Ovary (tissue), 3 donors: Measurements from ENCODE around the gene KNCN.

Experiments used
- CTCF ChIP-seq, 3 donors: fragments of 450-650 bp in 2 of 3; fragments of 200-600 bp in 1 of 3; IDR thresholded peaks; one replicate each; pipeline versions ENCODE4 v1.5.1 to v1.8.0; 2016 to 2022; ENCODE audit warnings: antibody characterized with exemption in 3 of 3, mild to moderate bottlenecking in 1 of 3
- EP300 ChIP-seq: sonication (generic); formaldehyde crosslinking; IDR thresholded peaks from one replicate; pipeline ENCODE4 v1.6.1; 2017; ENCODE audit warnings: antibody characterized with exemption
- donor health status: DM: no; HTN: no; CAD: no.

- TF ChIP-seq CTCF (IDR thresholded peaks at IDR 0.05) (no peak), EP300 (no peak)
These were observed 31.2 kb downstream of the KNCN start for GRCh38 chr1:46520063-46520911.
